Choroid plexus epithelial cell (primary cell): Measurements from ENCODE around the gene CEP85L.

Experiments used
- DNase-seq: peaks from one replicate; pipeline ENCODE4 v3.0.0-alpha.2; 2010; ENCODE audit warnings: low read depth
- H3K4me3 ChIP-seq: 2 replicates; pipeline ENCODE4 v1.5.1; 2011; ENCODE audit warnings: low read depth, mild to moderate bottlenecking, control low read depth, low read length, moderate library complexity
- TF ChIP-seq, protein P1 (sequence below): conservative IDR thresholded peaks from 2 replicates; pipeline ENCODE4 v1.5.1; 2011; ENCODE audit warnings: low read depth, mild to moderate bottlenecking, control low read depth, inconsistent platforms, low read length, moderate library complexity

CEP85L gene

DNA sequence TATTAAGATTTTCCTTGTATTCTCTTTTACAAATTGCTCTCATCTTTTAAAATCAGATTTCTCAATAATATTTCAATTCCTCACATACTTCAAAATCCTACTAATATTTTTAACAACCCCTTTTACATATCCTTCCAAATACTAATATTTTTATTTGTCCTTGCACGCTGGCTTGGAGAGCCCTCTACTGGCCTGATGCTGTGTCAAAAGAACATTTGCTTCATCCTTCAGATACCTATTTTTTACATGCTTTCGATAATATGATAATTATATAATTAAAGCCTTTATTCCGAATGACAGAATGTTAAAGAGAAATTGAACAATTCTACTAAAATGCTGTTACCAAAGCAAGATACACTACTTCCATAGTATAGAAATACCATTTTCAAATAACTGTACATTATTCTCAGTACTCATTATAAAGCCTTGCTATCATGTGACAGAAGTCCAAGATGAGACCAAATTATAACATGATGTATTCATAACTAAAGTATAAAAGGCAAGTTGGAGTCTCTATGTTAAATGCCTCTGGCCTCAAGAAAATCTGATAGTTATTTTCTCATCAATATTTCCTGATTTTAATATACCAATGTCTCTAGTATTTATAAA is 142.3 kb downstream of the CEP85L start:
- no peak overlapping the region for H3K4me3 ChIP-seq
- TF ChIP-seq, protein P1, sequence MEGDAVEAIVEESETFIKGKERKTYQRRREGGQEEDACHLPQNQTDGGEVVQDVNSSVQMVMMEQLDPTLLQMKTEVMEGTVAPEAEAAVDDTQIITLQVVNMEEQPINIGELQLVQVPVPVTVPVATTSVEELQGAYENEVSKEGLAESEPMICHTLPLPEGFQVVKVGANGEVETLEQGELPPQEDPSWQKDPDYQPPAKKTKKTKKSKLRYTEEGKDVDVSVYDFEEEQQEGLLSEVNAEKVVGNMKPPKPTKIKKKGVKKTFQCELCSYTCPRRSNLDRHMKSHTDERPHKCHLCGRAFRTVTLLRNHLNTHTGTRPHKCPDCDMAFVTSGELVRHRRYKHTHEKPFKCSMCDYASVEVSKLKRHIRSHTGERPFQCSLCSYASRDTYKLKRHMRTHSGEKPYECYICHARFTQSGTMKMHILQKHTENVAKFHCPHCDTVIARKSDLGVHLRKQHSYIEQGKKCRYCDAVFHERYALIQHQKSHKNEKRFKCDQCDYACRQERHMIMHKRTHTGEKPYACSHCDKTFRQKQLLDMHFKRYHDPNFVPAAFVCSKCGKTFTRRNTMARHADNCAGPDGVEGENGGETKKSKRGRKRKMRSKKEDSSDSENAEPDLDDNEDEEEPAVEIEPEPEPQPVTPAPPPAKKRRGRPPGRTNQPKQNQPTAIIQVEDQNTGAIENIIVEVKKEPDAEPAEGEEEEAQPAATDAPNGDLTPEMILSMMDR = peak; percentile 89
- DNase-seq = peak; percentile 76

DNA sequence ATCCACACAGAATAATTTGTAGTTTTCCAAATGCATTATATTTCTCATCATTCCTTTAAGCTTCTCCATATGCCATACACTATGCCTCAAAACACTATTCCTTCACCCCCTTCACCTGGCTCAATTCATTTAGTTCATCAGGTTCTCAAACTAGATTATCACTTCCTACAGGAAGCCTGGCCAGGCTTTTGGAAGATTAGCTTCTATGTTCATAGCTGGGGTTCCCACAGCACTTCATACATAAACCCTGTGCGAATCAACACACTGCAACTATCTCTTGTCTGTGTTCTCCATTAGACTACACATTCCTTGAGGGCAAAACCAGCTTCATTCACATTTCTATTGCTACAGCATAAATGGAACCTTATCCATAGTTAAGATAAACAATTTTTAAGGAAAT is 143.8 kb downstream of the CEP85L start:
- TF ChIP-seq, protein P1 = no peak
- H3K4me3 ChIP-seq = no peak overlapping the region
- no peak for DNase-seq

DNA sequence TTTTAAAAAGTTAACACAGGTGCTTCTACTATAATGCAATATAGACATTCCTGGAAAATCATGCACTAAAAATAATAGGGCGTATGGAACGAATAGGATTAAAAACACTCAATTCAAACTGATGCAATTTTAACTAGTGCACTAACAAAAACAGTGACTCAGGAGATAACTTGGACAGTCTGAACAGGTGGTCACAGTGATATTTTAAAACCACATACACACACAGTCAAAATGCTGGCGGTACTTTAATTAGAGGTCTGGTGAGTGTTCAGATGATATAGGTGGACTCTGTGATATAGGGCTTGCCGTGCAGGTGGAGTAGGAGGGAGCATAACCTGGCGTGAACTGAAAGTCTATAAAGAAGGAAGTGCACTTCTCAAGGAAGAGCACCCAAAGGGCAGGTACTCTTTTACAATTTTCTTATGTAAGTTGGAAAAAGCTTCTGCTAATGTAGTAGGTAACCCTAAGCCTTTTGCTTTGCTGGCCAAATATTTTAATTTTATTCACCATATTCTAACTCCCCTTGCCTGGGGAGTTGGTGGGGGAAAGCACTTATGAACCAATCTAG is 145.2 kb downstream of the CEP85L start:
- DNase-seq = no peak
- H3K4me3 ChIP-seq = no peak overlapping the region
- TF ChIP-seq, protein P1 = no peak

DNA sequence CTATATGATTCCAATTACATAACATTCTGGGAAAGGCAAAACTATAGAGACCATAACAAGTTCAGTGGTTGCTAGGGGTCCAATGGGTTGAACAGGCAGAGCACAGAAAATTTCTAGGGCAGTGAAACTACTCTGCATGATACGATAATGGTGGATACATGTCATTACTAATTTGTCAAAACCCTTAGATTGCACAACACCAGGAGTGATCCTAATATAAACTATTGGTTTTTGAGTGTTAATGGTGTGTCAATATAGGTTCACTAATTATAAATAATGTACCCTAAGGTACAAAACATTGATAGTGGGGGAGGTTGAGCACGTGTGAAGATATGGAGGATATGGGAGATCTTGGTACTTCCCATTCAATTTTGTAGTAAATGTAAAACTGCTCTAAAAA is 145.7 kb downstream of the CEP85L start:
- TF ChIP-seq, protein P1 = no peak

DNA sequence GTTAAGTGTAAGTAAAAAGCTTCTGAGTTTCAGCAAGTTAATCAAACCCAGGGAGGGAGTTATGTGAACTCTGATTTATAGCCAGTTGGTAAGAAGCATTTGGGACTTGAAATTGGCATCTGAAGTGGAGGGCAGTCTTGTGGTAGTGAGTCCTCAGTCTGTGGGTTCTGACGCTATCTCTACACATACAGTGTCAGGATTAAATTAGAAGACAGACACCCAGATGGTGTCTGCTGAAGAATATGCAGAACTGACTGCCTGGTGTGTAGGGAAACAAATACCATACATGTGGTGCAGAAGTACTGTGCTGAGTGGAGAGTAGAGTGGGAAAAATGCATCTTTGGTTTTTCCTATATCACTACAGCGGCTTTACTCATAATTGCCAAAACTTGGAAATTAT is 146.8 kb downstream of the CEP85L start:
- DNase-seq = no peak
- TF ChIP-seq, protein P1 = no peak

More for the DNA sequence above, 145.7 kb downstream of the CEP85L start:
- DNase-seq = no peak
- no peak overlapping the region for H3K4me3 ChIP-seq

DNA sequence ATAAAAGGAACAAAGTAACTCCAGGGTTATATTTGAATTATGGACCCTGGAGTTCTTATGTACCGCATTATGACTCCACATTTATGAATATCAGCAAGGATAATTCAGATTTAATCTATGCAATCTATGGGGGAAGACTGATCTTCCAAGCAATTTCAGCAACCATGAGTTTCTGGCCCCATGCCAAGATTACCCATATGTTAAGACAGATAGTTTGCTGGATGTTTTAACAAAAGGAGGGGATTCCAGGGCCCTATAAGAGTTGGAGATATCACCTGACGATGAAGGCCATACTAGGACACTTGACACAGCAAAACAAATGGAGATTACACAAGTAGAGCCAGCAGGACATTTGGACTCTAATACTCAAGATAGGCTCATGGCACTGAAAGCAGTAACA is 149.2 kb downstream of the CEP85L start:
- no peak for DNase-seq
- H3K4me3 ChIP-seq = no peak overlapping the region
- TF ChIP-seq, protein P1 = no peak

More for the DNA sequence above, 146.8 kb downstream of the CEP85L start:
- H3K4me3 ChIP-seq = no peak overlapping the region

DNA sequence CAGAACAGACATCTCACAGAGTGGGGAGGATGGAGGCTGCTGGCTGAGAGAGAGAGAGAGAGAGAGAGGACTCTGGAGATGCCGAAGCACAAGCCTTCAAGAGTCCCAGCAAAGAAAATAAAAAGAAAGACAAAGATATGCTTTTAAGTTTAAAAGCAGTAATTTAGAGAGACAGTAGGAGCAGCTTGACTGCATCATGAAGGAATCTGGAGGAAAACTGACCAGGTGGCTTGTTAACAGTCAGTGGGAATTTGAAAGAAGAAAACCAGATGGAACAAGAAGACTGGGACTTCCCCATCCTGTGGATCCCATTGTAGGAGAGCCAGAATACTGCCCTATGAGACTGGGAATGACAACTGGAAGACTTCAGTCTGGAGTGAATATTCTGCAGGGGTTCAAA is 149.6 kb downstream of the CEP85L start:
- no peak overlapping the region for H3K4me3 ChIP-seq
- TF ChIP-seq, protein P1 = no peak
- DNase-seq = no peak
